H9 (cell line): Measurements from ENCODE around the gene HCN2. TPM values are rescaled to one million over a fixed set of nuclear protein-coding genes. Genes with fewer than 3 reads are reported as not detected.

Experiments
- DNase-seq: peaks from one replicate; pipeline ENCODE4 v3.0.0-alpha.2; 2017
- H2AFZ ChIP-seq: one replicate; pipeline ENCODE4 v1.6.1; 2013; ENCODE audit warnings: mild to moderate bottlenecking, low read length, control low read depth, moderate library complexity
- H2AK5ac ChIP-seq: 2 replicates; pipeline ENCODE4 v1.6.1; 2013; ENCODE audit warnings: low read length, control low read depth, mixed read lengths; ENCODE audit not compliant: insufficient read length
- H2BK120ac ChIP-seq: one replicate; pipeline ENCODE4 v1.6.1; 2013; ENCODE audit warnings: low read depth, mild to moderate bottlenecking, low read length, control low read depth, inconsistent platforms; ENCODE audit not compliant: poor library complexity, severe bottlenecking
- H2BK12ac ChIP-seq: 2 replicates; pipeline ENCODE4 v1.6.1; 2013; ENCODE audit warnings: low read length, control low read depth, mixed read lengths, low read depth; ENCODE audit not compliant: insufficient read length
- H2BK15ac ChIP-seq: 2 replicates; pipeline ENCODE4 v1.6.1; 2013; ENCODE audit warnings: low read depth, low read length, control low read depth
- H2BK20ac ChIP-seq: one replicate; pipeline ENCODE4 v1.6.1; 2013; ENCODE audit warnings: low read depth, mild to moderate bottlenecking, low read length, control low read depth, inconsistent platforms; ENCODE audit not compliant: poor library complexity, severe bottlenecking
- H2BK5ac ChIP-seq: 2 replicates; pipeline ENCODE4 v1.6.1; 2013; ENCODE audit warnings: low read length, control low read depth, mixed read lengths; ENCODE audit not compliant: insufficient read length
- H3K14ac ChIP-seq: 2 replicates; pipeline ENCODE4 v1.6.1; 2013; ENCODE audit warnings: low read length, control low read depth; ENCODE audit not compliant: insufficient read depth
- H3K18ac ChIP-seq: 2 replicates; pipeline ENCODE4 v1.6.1; 2013; ENCODE audit warnings: low read depth, mild to moderate bottlenecking, mixed read lengths, low read length, control low read depth; ENCODE audit not compliant: insufficient read length
- H3K23ac ChIP-seq: 2 replicates; pipeline ENCODE4 v1.6.1; 2013; ENCODE audit warnings: low read length, control low read depth, mixed read lengths, low read depth; ENCODE audit not compliant: insufficient read length
- H3K23me2 ChIP-seq: 2 replicates; pipeline ENCODE4 v1.6.1; 2013; ENCODE audit warnings: low read depth, mild to moderate bottlenecking, mixed read lengths, low read length, control low read depth; ENCODE audit not compliant: insufficient read length, poor library complexity, severe bottlenecking
- H3K27ac ChIP-seq: 2 replicates; pipeline ENCODE4 v1.5.1; 2013; ENCODE audit warnings: low read length, control low read depth, mixed read lengths, low read depth; ENCODE audit not compliant: insufficient read length
- H3K27me3 ChIP-seq: 2 replicates; pipeline ENCODE4 v1.6.1; 2013; ENCODE audit warnings: low read length, control low read depth, inconsistent platforms; ENCODE audit not compliant: insufficient read depth
- H3K4ac ChIP-seq: 2 replicates; pipeline ENCODE4 v1.6.1; 2013; ENCODE audit warnings: low read depth, mild to moderate bottlenecking, control low read depth, inconsistent platforms, low read length, moderate library complexity
- H3K4me1 ChIP-seq: 2 replicates; pipeline ENCODE4 v1.6.1; 2013; ENCODE audit warnings: low read length, control low read depth, inconsistent platforms; ENCODE audit not compliant: insufficient read depth
- H3K4me2 ChIP-seq: 2 replicates; pipeline ENCODE4 v1.6.1; 2013; ENCODE audit warnings: low read length, control low read depth, mixed read lengths; ENCODE audit not compliant: insufficient read length, insufficient read depth
- H3K56ac ChIP-seq: 2 replicates; pipeline ENCODE4 v1.6.1; 2013; ENCODE audit warnings: low read depth, mild to moderate bottlenecking, mixed read lengths, low read length, control low read depth; ENCODE audit not compliant: insufficient read length
- H3K79me1 ChIP-seq: 2 replicates; pipeline ENCODE4 v1.6.1; 2013; ENCODE audit warnings: low read depth, mild to moderate bottlenecking, moderate library complexity, low read length, control low read depth, inconsistent platforms; ENCODE audit not compliant: insufficient read depth, poor library complexity, severe bottlenecking
- H3K79me2 ChIP-seq: 2 replicates; pipeline ENCODE4 v1.6.1; 2013; ENCODE audit warnings: low read length, control low read depth, inconsistent platforms; ENCODE audit not compliant: insufficient read depth
- H3K9ac ChIP-seq: 2 replicates; pipeline ENCODE4 v1.6.1; 2013; ENCODE audit warnings: low read length, control low read depth, mixed read lengths; ENCODE audit not compliant: insufficient read length; ENCODE audit errors: extremely low read depth
- H3K9me3 ChIP-seq: one replicate; pipeline ENCODE4 v1.6.1; 2013; ENCODE audit warnings: low read depth, low read length, inconsistent platforms; ENCODE audit not compliant: control insufficient read depth
- H3T11ph ChIP-seq: one replicate; pipeline ENCODE4 v1.6.1; 2013; ENCODE audit warnings: mild to moderate bottlenecking, low read length, control low read depth, inconsistent platforms
- H4K20me1 ChIP-seq: one replicate; pipeline ENCODE4 v1.6.1; 2013; ENCODE audit not compliant: control insufficient read depth, insufficient read length, insufficient read depth
- H4K5ac ChIP-seq: 2 replicates; pipeline ENCODE4 v1.6.1; 2013; ENCODE audit warnings: low read depth, mild to moderate bottlenecking, mixed read lengths, low read length, control low read depth; ENCODE audit not compliant: insufficient read length
- H4K8ac ChIP-seq: replicated peaks from 2 replicates; pipeline ENCODE4 v1.6.1; 2013; ENCODE audit warnings: low read length, control low read depth, mixed read lengths, low read depth; ENCODE audit not compliant: insufficient read length
- H4K91ac ChIP-seq: 2 replicates; pipeline ENCODE4 v1.6.1; 2013; ENCODE audit warnings: low read depth, mild to moderate bottlenecking, moderate library complexity, mixed read lengths, low read length, control low read depth; ENCODE audit not compliant: insufficient read length
- H3K27ac Mint-ChIP-seq, 3 experiments: 2 replicates in 2 of 3; 3 replicates in 1 of 3; pipeline ENCODE4 v1.8.0; 2020 to 2021; ENCODE audit warnings: mixed read lengths in 3 of 3, mild to moderate bottlenecking in 1 of 3, moderate library complexity in 1 of 3
- H3K27me3 Mint-ChIP-seq: 2 replicates; pipeline ENCODE4 v1.8.0; 2021; ENCODE audit warnings: low read depth, mild to moderate bottlenecking, moderate library complexity, mixed read lengths
- H3K36me3 Mint-ChIP-seq, 3 experiments: 2 replicates in 2 of 3; 3 replicates in 1 of 3; pipeline ENCODE4 v1.8.0; 2020 to 2021; ENCODE audit warnings: low read depth in 3 of 3, mixed read lengths in 3 of 3; ENCODE audit not compliant: insufficient read depth in 1 of 3
- H3K4me1 Mint-ChIP-seq, 2 experiments: 2 replicates each; pipeline ENCODE4 v1.8.0; 2020; ENCODE audit warnings: mixed read lengths in 2 of 2
- H3K4me3 Mint-ChIP-seq, 2 experiments: 2 replicates in 1 of 2; 3 replicates in 1 of 2; pipeline ENCODE4 v1.8.0; 2020 to 2021; ENCODE audit warnings: mild to moderate bottlenecking in 2 of 2, mixed read lengths in 2 of 2, moderate library complexity in 1 of 2
- H3K9me3 Mint-ChIP-seq, 2 experiments: 2 replicates in 1 of 2; 3 replicates in 1 of 2; pipeline ENCODE4 v1.8.0; 2020; ENCODE audit warnings: mild to moderate bottlenecking in 2 of 2, mixed read lengths in 2 of 2, moderate library complexity in 1 of 2
- CTCF ChIP-seq: fragments of 200-600 bp; sonication (generic); conservative IDR thresholded peaks from 3 replicates; pipeline ENCODE4 v1.8.0; 2021; ENCODE audit warnings: antibody characterized with exemption, mild to moderate bottlenecking
- WGBS: extraction: QIAGEN DNeasy Blood & Tissue Kit; methylation state at CpG from one replicate; pipeline ENCODE4 v1.1.7; 2013; ENCODE audit warnings: missing lambda C conversion rate, low lambda C conversion rate, mixed read lengths; ENCODE audit not compliant: insufficient read length; ENCODE audit errors: extremely low coverage; 5-methylcytosine and 5-hydroxymethylcytosine counted together
- total RNA-seq: library from RNA; stranded (reverse); gene quantifications from 2 replicates; pipeline ENCODE4 v1.2.1, GENCODE V29; 2021

HCN2 gene
- total RNA-seq, 1 experiment from 2014 or later, result 3.7 TPM

- Histone ChIP-seq H4K5ac (no peak overlapping the region), H4K91ac (no peak overlapping the region), H3K23ac (no peak overlapping the region), H3K4me1 (no peaks in the 10 kb centered on the region; the same call in 1 of the 2 replicates), H2BK15ac (no peak overlapping the region), H2BK20ac (no peak overlapping the region), H3K18ac (no peak overlapping the region), H2BK5ac (no peak overlapping the region), H3K27me3 (no peaks in the 10 kb centered on the region), H2BK12ac (no peak overlapping the region), H3K56ac (no peak overlapping the region), H3K27ac (no peak overlapping the region), H4K8ac (no peak overlapping the region), H3K4me2 (no peak overlapping the region), H3T11ph (no peak overlapping the region), H3K23me2 (peaks cover 7% of the 10 kb centered on the region), H3K4ac (no peak overlapping the region), H3K9me3 (no peaks in the 10 kb centered on the region), H4K20me1 (no peaks in the 10 kb centered on the region), H3K79me2 (no peaks in the 10 kb centered on the region), H2AFZ (no peak overlapping the region), H3K79me1 (no peaks in the 10 kb centered on the region), H2BK120ac (no peak overlapping the region), H3K9ac (no peak overlapping the region), H2AK5ac (no peak overlapping the region), H3K14ac (no peak overlapping the region)
- H3K9me3 Mint-ChIP-seq, result peaks cover 21% of the 10 kb centered on the region in 2 experiments
- H3K27me3 Mint-ChIP-seq, result peaks cover 27% of the 10 kb centered on the region
- no peak overlapping the region; a peak in 1 of 7 replicates for H3K27ac Mint-ChIP-seq
- no peak for DNase-seq
- peaks cover 12 to 17% of the 10 kb centered on the region in 2 experiments for H3K4me1 Mint-ChIP-seq
- H3K4me3 Mint-ChIP-seq, result no peak overlapping the region
- no peak for TF ChIP-seq CTCF
- peaks cover 7 to 15% (median 10%) of the 10 kb centered on the region in 3 experiments for H3K36me3 Mint-ChIP-seq
- WGBS, result no CpG with 5 or more reads among the region's 22 CpGs
Observed at GRCh38 chr19:567296-567900, 22.3 kb upstream of the HCN2 start.
